CD4-positive, alpha-beta T cell treated with Interleukin-1 beta for 1 hour (primary cell): Measurements from ENCODE around the gene USP46.

Experiments used
- DNase-seq, 2 donors: peaks; one replicate each; pipeline ENCODE4 v3.0.0-alpha.2; 2020 to 2022

The USP46 gene

GRCh38 chr4:52651996-52652672 lies 7.0 kb downstream of the USP46 start:
- no peak for DNase-seq

GRCh38 chr4:52648836-52649235 lies 10.3 kb downstream of the USP46 start:
- DNase-seq: no peak

GRCh38 chr4:52646741-52647140 lies 12.4 kb downstream of the USP46 start:
- DNase-seq: no peak

GRCh38 chr4:52646096-52646495 lies 13.0 kb downstream of the USP46 start:
- DNase-seq: no peak

DNA sequence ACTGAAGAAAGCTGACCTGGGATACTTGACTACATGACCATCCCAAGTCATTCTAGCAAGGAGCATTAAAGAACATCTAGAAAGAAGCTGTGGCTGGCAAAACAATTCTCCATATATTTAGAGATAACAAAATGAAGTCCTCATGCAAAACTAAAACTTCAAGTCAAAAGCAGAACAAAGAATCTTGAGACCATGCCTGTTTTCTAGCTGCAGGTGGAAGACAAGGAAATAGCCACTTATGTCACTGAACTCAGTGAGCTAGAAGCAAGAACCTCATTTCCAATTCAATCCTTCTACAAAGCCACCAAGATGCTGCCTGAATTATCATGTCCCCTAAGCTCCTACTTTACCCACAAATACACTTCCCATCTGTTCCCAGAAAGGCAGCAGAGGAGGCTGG lies 13.8 kb downstream of the USP46 start:
- no peak for DNase-seq

DNA sequence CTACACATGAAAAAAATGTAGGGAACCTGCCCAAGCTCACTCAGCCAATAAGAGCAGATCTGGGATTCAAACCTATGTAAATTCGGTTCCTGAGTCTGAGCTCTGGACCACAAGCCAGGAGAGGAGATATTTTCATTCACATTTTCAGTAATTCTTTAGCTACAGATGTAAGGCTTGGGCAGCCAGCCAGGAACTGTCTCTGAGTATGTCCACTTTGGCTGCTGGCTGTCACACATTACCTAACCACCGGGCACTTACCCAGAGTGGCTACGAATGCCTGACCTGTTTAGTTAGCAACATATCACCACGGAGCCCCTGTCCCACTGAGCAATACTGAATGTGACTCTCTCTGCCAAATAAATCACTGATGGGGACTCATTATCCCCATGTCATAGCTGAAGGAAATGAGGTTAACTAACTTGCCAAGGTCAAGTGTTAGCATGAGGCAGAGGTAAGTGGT lies 15.3 kb downstream of the USP46 start:
- DNase-seq: no peak

GRCh38 chr4:52643190-52643589 lies 15.9 kb downstream of the USP46 start:
- DNase-seq: no peak

GRCh38 chr4:52641854-52642563 lies 17.1 kb downstream of the USP46 start:
- no peak for DNase-seq

GRCh38 chr4:52640808-52641565 lies 18.1 kb downstream of the USP46 start:
- no peak for DNase-seq

DNA sequence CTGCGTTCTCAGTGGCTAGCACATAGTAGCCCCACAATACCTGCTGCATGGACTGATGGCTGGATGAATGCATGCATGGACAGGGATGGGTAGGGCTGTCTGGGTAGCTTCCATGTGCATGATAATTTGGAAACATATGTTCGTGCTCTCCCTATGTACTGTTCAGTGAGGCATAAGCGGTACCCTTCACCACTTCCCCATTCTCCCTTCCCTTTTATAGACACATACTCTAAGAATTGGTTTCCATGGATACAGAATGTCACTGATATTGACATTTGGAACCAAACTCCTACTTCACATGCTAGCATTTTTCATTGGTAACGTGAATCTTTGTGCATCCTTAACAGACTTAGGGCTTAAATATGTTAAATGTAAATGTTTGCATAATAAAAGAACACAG lies 20.4 kb downstream of the USP46 start:
- no peak for DNase-seq

- DNase-seq: no peak
These were observed 22.0 kb downstream of the USP46 start for GRCh38 chr4:52637116-52637515.

DNA sequence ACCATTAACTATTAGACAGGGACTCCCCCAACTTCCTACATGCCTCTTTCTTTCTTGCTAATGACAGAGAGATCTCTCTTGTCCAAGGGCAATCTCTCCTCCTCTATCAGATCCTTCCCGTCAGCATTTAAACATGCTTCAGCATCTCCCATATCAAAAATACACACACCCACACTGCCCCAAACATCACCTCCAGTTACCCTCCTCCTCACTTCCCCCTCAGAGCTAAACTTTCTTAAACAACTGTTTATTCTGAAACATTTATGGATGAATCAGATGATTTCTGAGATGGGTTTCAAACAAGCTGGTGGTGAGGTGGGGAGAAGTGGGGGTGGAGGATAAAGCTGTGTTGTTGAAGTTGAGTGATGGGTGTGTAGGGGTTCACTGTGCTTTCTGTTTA lies 23.5 kb downstream of the USP46 start:
- DNase-seq: no peak

- no peak for DNase-seq
These were observed 24.0 kb downstream of the USP46 start for GRCh38 chr4:52635130-52635529.

DNA sequence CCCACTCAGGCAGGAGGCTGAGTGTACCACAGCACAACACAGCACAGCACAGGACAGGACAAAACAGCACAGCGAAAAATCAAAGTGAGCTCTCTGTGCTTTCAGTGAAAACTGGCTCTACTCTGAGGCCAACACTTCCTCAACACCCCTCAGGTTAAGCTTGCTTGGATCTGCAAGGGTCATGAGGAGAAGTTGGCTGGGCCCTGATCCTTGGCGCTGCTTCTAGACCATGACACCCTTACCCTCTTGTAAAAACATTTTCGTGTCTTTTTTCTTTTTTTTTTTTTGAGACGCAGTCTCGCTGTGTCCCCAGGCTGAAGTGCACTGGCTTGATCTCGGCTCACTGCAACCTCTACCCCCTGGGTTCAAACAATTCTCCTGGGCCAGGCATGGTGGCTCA lies 25.3 kb downstream of the USP46 start:
- DNase-seq: no peak

- no peak for DNase-seq
These were observed 30.1 kb downstream of the USP46 start for GRCh38 chr4:52628974-52629373.

- no peak for DNase-seq
These were observed 30.6 kb downstream of the USP46 start for GRCh38 chr4:52628543-52628942.

GRCh38 chr4:52627876-52628275 lies 31.2 kb downstream of the USP46 start:
- no peak for DNase-seq

DNA sequence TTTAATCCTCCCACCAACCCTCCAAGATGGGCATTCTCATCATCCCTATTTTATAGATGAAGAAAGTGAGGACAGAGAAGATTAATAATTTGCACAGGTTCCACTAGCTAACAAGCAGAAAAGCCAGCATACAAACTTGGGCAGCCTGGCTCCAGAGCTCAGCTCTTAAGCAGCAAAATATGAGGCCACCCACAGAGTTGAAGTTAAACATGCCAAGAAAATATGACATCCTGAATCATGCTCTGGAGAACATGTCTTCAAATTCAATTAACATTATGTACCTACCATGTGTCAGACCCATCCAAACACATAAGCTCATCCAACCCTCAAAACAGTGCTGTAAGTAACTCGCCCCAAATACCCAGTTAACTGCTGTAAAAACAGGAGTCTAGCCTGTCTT lies 33.9 kb downstream of the USP46 start:
- DNase-seq: no peak

DNA sequence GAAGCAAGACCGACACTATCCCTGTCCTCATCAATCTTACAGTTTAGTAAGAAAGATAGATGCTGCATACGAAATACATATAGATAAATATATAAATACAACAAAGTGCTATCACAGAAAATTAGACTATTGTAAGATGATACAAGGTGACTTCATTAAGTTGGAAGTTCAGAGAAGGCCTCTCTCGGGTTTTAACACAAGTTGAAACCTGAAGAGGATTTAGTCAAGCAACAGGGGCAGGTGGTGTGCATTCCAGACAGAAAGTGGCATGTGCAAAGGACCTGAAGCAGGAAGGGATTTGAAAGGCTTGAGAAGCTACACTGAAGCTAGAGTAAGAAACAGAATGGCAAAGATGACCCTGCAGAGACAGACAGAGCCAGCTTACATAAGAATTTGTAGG lies 36.5 kb downstream of the USP46 start:
- no peak for DNase-seq

- no peak for DNase-seq
These were observed 37.5 kb downstream of the USP46 start for GRCh38 chr4:52621567-52621966.

DNA sequence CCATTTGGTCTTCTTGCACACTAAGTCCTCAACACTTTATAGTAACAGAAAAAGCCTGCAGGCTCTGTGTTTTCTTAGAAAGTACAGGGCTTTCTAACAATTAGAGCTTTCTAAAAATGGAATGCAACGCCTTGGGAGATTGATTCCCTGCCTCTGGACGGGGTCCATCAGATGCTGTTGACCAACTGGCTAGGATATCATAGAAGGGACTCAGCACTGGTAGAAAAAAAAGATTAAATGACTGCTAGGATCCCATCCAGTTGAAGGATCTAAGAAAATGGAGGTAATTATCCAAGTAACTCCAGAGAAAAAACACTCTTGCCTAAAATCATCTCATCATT lies 39.5 kb downstream of the USP46 start:
- DNase-seq: no peak

DNA sequence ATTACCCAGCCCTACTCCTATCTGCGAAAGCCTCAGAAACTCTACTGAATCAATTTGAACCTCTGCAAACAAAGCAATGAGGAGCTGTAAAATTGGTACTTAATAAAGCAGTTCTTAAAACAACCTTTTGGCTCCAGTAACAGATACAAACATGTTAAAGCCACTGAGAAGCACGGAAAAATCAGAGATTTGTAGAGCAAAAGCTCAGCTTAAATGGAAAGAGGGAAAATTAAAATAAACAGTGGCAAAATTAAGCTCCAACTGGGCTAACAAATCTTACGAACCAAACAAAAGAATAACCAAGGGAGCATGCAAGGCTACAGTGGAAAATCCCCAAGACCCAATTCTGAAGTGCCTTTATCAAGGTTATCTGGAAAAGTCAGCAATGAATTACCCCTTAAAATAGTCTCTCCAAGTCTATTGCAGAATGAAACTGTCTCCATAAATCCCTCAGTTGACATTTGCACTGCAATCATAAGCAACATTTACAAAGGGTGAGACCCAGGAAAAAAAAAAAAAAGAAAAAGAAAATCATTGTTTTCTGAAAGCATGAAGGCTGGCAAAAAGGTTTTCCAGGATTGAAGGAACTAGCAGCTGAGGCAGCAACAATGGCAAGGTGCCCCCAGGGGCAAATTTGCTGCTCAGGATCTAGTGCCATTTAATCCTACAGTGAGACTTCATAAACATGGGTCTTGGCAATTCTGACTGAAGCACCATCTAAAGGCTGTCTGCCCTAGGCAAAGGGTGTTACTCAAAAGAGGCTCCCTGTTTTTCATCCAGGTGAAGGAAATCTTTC lies 40.1 kb downstream of the USP46 start:
- DNase-seq: no peak

GRCh38 chr4:52617336-52618020 lies 41.6 kb downstream of the USP46 start:
- DNase-seq: peak in 1 of 2 donors; percentile 44
